Suprapubic skin (tissue), 4 donors: ENCODE measurements around the gene RPH3AL. TPM values are rescaled to one million over a fixed set of nuclear protein-coding genes. Genes with fewer than 3 reads are reported as not detected.
"Not testable (repeated sequence)": the region's sequence is repeated elsewhere in the genome, so short reads cannot be mapped to it uniquely, and the experiment has no call there.

Experiments used
- DNase-seq, 2 donors: peaks; one replicate each; pipeline ENCODE4 v3.0.0-alpha.2; 2019; ENCODE audit warnings: low spot score in 2 of 2
- H3K27ac ChIP-seq: fragments of 200-600 bp; sonication (generic); one replicate; pipeline ENCODE4 v1.5.1; 2019
- H3K27me3 ChIP-seq: fragments of 200-600 bp; sonication (generic); one replicate; pipeline ENCODE4 v1.5.1; 2019
- H3K36me3 ChIP-seq: fragments of 200-600 bp; sonication (generic); one replicate; pipeline ENCODE4 v1.5.1; 2019
- H3K4me1 ChIP-seq: fragments of 200-600 bp; sonication (generic); one replicate; pipeline ENCODE4 v1.5.1; 2019
- H3K4me3 ChIP-seq: fragments of 200-600 bp; sonication (generic); one replicate; pipeline ENCODE4 v1.5.1; 2019; ENCODE audit warnings: mild to moderate bottlenecking
- H3K9me3 ChIP-seq: fragments of 200-600 bp; sonication (generic); one replicate; pipeline ENCODE4 v1.5.1; 2019
- CTCF ChIP-seq, 2 donors: fragments of 200-600 bp in 1 of 2; fragments of 450-650 bp in 1 of 2; sonication (generic) in 1 of 2; IDR thresholded peaks; one replicate each; pipeline ENCODE4 v1.5.1; 2016 to 2019; ENCODE audit warnings: antibody characterized with exemption in 2 of 2, mild to moderate bottlenecking in 1 of 2, moderate library complexity in 1 of 2
- EP300 ChIP-seq: sonication (generic); formaldehyde crosslinking; IDR thresholded peaks from one replicate; pipeline ENCODE4 v1.6.1; 2017; ENCODE audit warnings: antibody characterized with exemption
- POLR2A ChIP-seq, 2 donors: fragments of 450-650 bp; IDR thresholded peaks; one replicate each; pipeline ENCODE4 v1.6.1; 2017; ENCODE audit warnings: antibody characterized with exemption in 2 of 2, mild to moderate bottlenecking in 2 of 2, moderate library complexity in 2 of 2
- POLR2AphosphoS5 ChIP-seq, 3 donors: sonication (generic); formaldehyde crosslinking; IDR thresholded peaks; one replicate each; pipeline ENCODE4 v1.6.1; 2017; ENCODE audit warnings: antibody characterized with exemption in 3 of 3
- WGBS: methylation state at CpG from one replicate; pipeline ENCODE4 v1.1.5; 2018; 5-methylcytosine and 5-hydroxymethylcytosine counted together
- total RNA-seq, 4 donors: library from RNA; depleted of rRNA; stranded (reverse); fragments of >200 nt; gene quantifications; one replicate each; pipeline ENCODE4 v1.1.0, GENCODE V29; 2016

The RPH3AL gene
- total RNA-seq, 4 donors from 2014 or later = 1.7 to 39.5 (median 10.9) TPM

- H3K27ac ChIP-seq = no peak overlapping the region
- WGBS = 89% methylated on average over 22 of the region's 23 CpGs
- H3K27me3 ChIP-seq = no peaks in the 10 kb centered on the region
- TF ChIP-seq POLR2AphosphoS5 (IDR thresholded peaks at IDR 0.05) (no peak), POLR2A (IDR thresholded peaks at IDR 0.05) (no peak), EP300 (no peak), CTCF (IDR thresholded peaks at IDR 0.05) (no peak)
- peak; percentile 21 to 35 for DNase-seq
- H3K36me3 ChIP-seq = no peaks in the 10 kb centered on the region
- H3K9me3 ChIP-seq = no peaks in the 10 kb centered on the region
- H3K4me3 ChIP-seq = no peak overlapping the region
- no peaks in the 10 kb centered on the region for H3K4me1 ChIP-seq
Measured at GRCh38 chr17:238071-238963, 114.3 kb downstream of the RPH3AL start.

DNA sequence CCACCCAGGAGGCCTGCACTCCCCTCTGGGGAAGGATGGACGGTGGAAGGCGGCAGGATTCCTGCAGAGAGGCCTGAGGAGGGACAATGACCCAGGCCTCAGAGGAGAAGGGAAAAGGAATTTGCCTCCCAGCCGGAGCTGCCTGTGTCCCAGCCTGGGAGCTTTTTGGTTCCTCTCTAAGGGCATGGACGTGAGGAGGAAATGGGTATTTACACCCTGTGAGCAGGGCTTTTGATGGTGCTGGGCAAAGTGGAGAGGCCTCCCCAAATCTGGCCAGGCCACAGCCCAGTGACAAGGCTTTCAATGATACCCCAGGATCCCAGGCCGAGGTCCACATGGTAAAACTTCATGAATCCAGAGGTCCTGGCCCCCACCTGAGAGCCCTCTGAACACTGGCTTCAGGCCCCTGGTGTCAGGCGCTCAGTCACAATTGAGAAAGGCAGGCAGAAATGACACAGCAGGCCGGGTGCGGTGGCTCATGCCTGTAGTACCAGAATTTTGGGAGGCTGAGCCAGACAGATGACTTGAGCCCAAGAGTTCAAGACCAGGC is 115.1 kb downstream of the RPH3AL start:
- Histone ChIP-seq H3K4me3 (no peak overlapping the region), H3K4me1 (peaks cover 2% of the 10 kb centered on the region), H3K36me3 (no peaks in the 10 kb centered on the region), H3K27me3 (no peaks in the 10 kb centered on the region), H3K9me3 (no peaks in the 10 kb centered on the region), H3K27ac (no peak overlapping the region)
- WGBS = 83% methylated on average over 6 of the region's 8 CpGs
- peak in 1 of 2 donors; percentile 58 for DNase-seq
- no peak for TF ChIP-seq CTCF (IDR thresholded peaks at IDR 0.05)
- no peak for TF ChIP-seq POLR2A (IDR thresholded peaks at IDR 0.05)
- TF ChIP-seq POLR2AphosphoS5 (IDR thresholded peaks at IDR 0.05) = no peak
- TF ChIP-seq EP300 = no peak

DNA sequence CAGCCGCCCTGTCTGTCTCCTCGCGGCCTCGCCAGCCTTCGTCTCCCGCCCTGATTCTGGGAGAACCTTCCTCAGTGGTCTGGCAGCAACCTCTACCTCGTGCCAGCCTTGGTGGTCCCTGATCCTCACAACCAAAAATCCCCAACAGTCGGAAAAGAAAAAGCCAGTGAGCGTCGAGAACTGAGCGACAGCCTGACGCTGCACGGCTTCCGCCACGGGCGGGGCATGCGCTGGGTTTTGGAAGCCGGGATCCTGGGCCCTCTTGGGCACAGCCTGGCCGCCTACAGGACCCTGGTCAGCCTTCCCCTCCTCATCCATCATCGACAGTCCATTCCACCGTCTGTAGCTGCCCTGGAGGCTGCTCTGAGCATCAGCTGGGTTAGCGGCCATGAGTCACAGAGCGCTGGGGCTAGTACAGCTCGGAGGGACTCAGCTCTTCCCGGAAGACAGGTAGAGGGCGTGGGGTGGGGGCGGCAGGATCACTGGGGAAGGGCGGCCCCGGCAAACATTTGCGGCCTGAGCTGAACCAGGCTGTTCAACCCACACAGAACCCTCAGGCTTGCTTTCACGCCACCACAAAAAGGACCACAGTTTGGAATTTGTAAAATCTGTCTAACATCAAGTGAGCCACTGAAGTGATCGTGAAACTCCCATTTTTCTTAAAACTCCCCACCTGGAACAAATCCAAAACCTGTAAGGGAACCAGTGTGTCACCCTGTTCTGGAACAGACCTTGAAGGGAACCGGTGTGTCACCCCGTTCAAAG is 115.8 kb downstream of the RPH3AL start:
- 86% methylated on average over 34 of the region's 34 CpGs for WGBS
- no peak overlapping the region for H3K4me3 ChIP-seq

DNA sequence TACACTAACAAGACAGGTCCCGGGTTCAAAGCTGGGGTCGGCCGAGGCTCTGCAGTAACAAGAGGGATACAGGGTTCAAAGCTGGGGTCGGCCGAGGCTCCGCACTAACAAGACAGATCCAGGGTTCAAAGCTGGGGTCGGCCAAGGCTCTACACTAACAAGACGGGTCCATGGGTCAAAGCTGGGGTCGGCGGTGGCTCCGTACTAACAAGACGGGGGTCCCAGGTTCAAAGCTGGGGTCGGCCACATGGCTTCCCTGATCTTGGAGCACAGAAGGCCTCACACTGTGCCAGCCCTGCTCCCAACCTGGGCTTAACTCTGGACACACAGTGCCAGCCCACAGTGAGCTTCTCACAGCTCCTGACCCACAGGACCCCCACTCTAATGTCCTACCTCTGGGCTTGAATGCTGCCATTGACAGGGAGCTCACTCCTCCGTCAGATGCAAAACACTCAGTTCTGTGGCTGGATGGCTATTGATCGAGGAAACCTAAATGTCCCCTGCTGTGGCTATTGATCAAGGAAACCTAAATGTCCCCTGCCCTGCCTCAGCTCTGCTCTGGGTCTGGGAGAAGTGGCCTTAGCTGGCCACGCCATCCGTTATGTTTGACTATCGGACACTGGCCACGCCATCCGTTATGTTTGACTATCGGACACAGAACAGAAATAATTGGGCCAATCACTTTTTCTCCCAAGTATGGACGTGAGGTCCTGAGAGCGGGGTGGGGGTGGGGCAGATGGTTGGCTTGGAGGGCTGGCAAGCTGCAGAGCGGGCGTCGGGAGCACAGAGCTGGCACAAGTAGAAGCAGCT is 116.6 kb downstream of the RPH3AL start:
- Histone ChIP-seq H3K27me3 (no peaks in the 10 kb centered on the region), H3K9me3 (no peaks in the 10 kb centered on the region), H3K36me3 (no peaks in the 10 kb centered on the region), H3K27ac (no peak overlapping the region), H3K4me3 (no peak overlapping the region), H3K4me1 (peaks cover 6% of the 10 kb centered on the region)
- TF ChIP-seq POLR2AphosphoS5 (IDR thresholded peaks at IDR 0.05) (no peak), EP300 (no peak), POLR2A (IDR thresholded peaks at IDR 0.05) (no peak), CTCF (IDR thresholded peaks at IDR 0.05) (no peak)
- DNase-seq = peak in 1 of 2 donors; percentile 75
- WGBS = 98% methylated on average over 14 of the region's 26 CpGs

More for the DNA sequence above, 115.8 kb downstream of the RPH3AL start:
- no peaks in the 10 kb centered on the region for H3K27me3 ChIP-seq
- peak in 1 of 2 donors; percentile 62 for DNase-seq
- H3K4me1 ChIP-seq = peaks cover 6% of the 10 kb centered on the region
- no peaks in the 10 kb centered on the region for H3K36me3 ChIP-seq
- TF ChIP-seq CTCF (IDR thresholded peaks at IDR 0.05) (no peak), EP300 (no peak), POLR2A (IDR thresholded peaks at IDR 0.05) (no peak), POLR2AphosphoS5 (IDR thresholded peaks at IDR 0.05) (no peak)
- no peak overlapping the region for H3K27ac ChIP-seq
- H3K9me3 ChIP-seq = no peaks in the 10 kb centered on the region

DNA sequence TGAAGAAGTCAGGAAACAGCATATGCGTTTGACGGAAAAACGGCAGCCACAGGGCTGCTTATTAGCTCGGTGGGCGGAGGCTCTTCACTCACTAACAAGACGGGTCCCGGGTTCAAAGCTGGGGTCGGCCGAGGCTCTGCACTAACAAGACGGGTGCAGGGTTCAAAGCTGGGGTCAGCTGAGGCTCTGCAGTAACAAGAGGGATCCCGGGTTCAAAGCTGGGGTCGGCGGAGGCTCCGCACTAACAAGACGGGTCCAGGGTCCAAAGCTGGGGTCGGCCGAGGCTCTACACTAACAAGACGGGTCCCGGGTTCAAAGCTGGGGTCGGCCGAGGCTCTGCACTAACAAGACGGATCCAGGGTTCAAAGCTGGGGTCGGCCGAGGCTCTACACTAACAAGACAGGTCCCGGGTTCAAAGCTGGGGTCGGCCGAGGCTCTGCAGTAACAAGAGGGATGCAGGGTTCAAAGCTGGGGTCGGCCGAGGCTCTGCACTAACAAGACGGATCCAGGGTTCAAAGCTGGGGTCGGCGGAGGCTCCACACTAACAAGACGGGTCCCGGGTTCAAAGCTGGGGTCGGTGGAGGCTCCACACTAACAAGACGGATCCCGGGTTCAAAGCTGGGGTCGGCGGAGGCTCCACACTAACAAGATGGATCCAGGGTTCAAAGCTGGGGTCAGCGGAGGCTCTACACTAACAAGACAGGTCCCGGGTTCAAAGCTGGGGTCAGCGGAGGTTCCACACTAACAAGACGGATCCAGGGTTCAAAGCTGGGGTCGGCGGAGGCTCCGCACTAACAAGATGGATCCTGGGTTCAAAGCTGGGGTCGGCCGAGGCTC is 117.4 kb downstream of the RPH3AL start:
- peak; percentile 39 to 53 for DNase-seq
- Histone ChIP-seq H3K27ac (peak overlapping the region; percentile 61), H3K4me3 (peak overlapping the region; percentile 13)
- not testable (repeated sequence) for H3K36me3 ChIP-seq, H3K27me3 ChIP-seq, H3K9me3 ChIP-seq, H3K4me1 ChIP-seq
- 83% methylated on average over 48 of the region's 48 CpGs for WGBS

DNA sequence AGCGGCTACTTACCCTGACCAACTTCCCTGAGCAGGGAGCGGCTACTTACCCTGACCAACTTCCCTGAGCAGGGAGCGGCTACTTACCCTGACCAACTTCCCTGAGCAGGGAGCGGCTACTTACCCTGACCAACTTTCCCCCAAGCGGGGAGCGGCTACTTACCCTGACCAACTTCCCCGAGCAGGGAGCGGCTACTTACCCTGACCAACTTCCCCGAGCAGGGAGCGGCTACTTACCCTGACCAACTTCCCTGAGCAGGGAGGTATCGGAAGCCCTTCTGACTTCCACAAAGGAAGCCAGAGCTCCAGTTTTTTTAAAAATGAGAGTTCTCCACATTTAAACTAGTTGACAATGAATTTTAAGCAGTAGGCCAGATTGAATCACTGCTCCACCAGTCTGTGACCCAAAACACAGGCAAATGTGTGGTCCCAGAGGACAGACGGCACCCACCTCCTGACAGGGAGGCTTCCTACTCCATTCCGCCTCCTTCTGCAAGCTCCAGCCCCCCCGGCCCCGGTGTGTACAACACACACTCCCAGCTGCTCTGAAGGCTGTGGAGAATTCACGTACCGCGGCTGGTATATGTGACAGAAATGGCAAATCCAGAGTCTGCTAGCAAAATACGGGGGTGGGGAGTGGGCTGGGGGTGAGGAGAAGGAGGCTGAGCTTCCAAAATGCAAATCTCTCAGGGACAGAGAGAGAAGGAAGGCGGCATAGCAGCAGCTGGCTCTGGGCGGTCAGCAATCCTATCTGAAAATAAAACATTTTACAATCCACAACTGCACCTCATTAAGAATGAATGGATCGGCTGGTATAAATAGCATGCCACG is 118.2 kb downstream of the RPH3AL start:
- peak; percentile 54 to 73 for DNase-seq
- H3K36me3 ChIP-seq, H3K9me3 ChIP-seq, H3K27me3 ChIP-seq, H3K4me1 ChIP-seq: not testable (repeated sequence)
- Histone ChIP-seq H3K4me3 (peak overlapping the region; percentile 13), H3K27ac (peak overlapping the region; percentile 61)
- 62% methylated on average over 16 of the region's 23 CpGs for WGBS
